PFSK-1 (cell line): ENCODE data around the gene PON2.

ENCODE experiments used
- FOXP2 ChIP-seq: optimal IDR thresholded peaks from 2 replicates; pipeline ENCODE3; 2011; ENCODE audit warnings: borderline replicate concordance, control low read depth, inconsistent platforms; ENCODE audit not compliant: insufficient read depth; ENCODE audit errors: extremely low read length, extremely low read depth
- POLR2AphosphoS5 ChIP-seq: IDR thresholded peaks from 2 replicates; pipeline ENCODE4 v1.6.1; 2012; ENCODE audit warnings: low read depth, mild to moderate bottlenecking, control low read depth, low read length, moderate library complexity
- REST ChIP-seq, 2 experiments: IDR thresholded peaks; 2 replicates each; pipeline versions ENCODE4 v1.6.1 to v1.8.0; 2011 to 2012; ENCODE audit warnings: low read depth in 2 of 2, low read length in 2 of 2, control low read depth in 1 of 2, inconsistent platforms in 1 of 2, mild to moderate bottlenecking in 1 of 2, moderate library complexity in 1 of 2; ENCODE audit not compliant: insufficient read depth in 1 of 2
- SIN3A ChIP-seq: IDR thresholded peaks from 2 replicates; pipeline ENCODE4 v1.6.1; 2012; ENCODE audit warnings: mild to moderate bottlenecking, low read length, moderate library complexity, borderline replicate concordance; ENCODE audit not compliant: insufficient read depth
- TAF1 ChIP-seq: IDR thresholded peaks from 2 replicates; pipeline ENCODE4 v1.6.1; 2012; ENCODE audit warnings: low read length, control low read depth, borderline replicate concordance; ENCODE audit not compliant: insufficient read depth

The PON2 gene

GRCh38 chr7:95404316-95404865 lies 30.4 kb downstream of the PON2 start:
- TF ChIP-seq REST (IDR thresholded peaks at IDR 0.05; ENCODE audit: insufficient read depth in 1 of 2, low read depth in 2 of 2, low read length in 2 of 2) (no peak), SIN3A (no peak), TAF1 (no peak), FOXP2 (no peak), POLR2AphosphoS5 (no peak)

- TF ChIP-seq SIN3A: no peak
- no peak for TF ChIP-seq FOXP2
- TF ChIP-seq POLR2AphosphoS5: no peak
- TF ChIP-seq REST (IDR thresholded peaks at IDR 0.05; ENCODE audit: insufficient read depth in 1 of 2, low read depth in 2 of 2, low read length in 2 of 2): no peak
- no peak for TF ChIP-seq TAF1
These were observed 36.5 kb downstream of the PON2 start for GRCh38 chr7:95398155-95398940.

GRCh38 chr7:95397381-95397780 lies 37.4 kb downstream of the PON2 start:
- TF ChIP-seq TAF1 (no peak), POLR2AphosphoS5 (no peak), FOXP2 (no peak), SIN3A (no peak), REST (IDR thresholded peaks at IDR 0.05; ENCODE audit: insufficient read depth in 1 of 2, low read depth in 2 of 2, low read length in 2 of 2) (no peak)

GRCh38 chr7:95396136-95397032 lies 38.4 kb downstream of the PON2 start, which contains the start of gene PON3:
PON3 (minus strand) TSS chr7:95396375; CDS start chr7:95396350, 25 bp downstream.
- TF ChIP-seq REST (IDR thresholded peaks at IDR 0.05; ENCODE audit: insufficient read depth in 1 of 2, low read depth in 2 of 2, low read length in 2 of 2): no peak
- TF ChIP-seq POLR2AphosphoS5: no peak
- TF ChIP-seq FOXP2: no peak
